IMR-90 (cell line): Measurements from ENCODE around the gene SINHCAF. TPM values are rescaled to one million over a fixed set of nuclear protein-coding genes. Genes with fewer than 3 reads are reported as not detected.

ENCODE experiments used
- ATAC-seq: fragments of 200-7000 bp; cut with Tn5 transposase; 2 replicates; pipeline ENCODE4 v1.9.1; 2020; ENCODE audit warnings: low read depth, mild to moderate bottlenecking, moderate library complexity
- BruUV-seq: library from RNA; stranded (reverse); fragments of 400-500 nt; replicated peaks from 2 replicates; lab custom pipeline; 2021; lab: Mats Ljungman, UMichigan
- CTCF ChIA-PET: fragments of 300-600 bp; formaldehyde crosslinking; extraction: SDS; loops from one replicate; lab custom pipeline; 2021; ENCODE audit warnings: antibody characterized with exemption; lab: Yijun Ruan, JAX
- POLR2A ChIA-PET: fragments of 300-600 bp; sonication (Branson Sonifier 250); formaldehyde crosslinking; loops from one replicate; lab custom pipeline; 2022; ENCODE audit warnings: antibody characterized with exemption; ENCODE audit not compliant: unreplicated experiment; lab: Charles Lee
- DNase-seq: peaks from one replicate; pipeline ENCODE4 v3.0.0; 2013
- H2AFZ ChIP-seq: replicated peaks from 2 replicates; pipeline ENCODE3; 2013; ENCODE audit warnings: low read length, mild to moderate bottlenecking; ENCODE audit not compliant: poor library complexity
- H2AK5ac ChIP-seq: 2 replicates; pipeline ENCODE4 v1.6.1; 2013; ENCODE audit warnings: low read depth, low read length, inconsistent platforms
- H2AK9ac ChIP-seq: replicated peaks from 2 replicates; pipeline ENCODE3; 2013; ENCODE audit warnings: mild to moderate bottlenecking, low read depth, low read length, moderate library complexity; ENCODE audit not compliant: poor library complexity
- H2BK120ac ChIP-seq: 2 replicates; pipeline ENCODE4 v1.6.1; 2013; ENCODE audit warnings: low read depth, low read length, inconsistent platforms
- H2BK15ac ChIP-seq: 3 replicates; pipeline ENCODE4 v1.6.1; 2013; ENCODE audit warnings: low read depth, low read length, inconsistent platforms
- H2BK20ac ChIP-seq: 2 replicates; pipeline ENCODE4 v1.6.1; 2013; ENCODE audit warnings: low read depth, mild to moderate bottlenecking, inconsistent platforms, low read length, moderate library complexity
- H2BK5ac ChIP-seq: 2 replicates; pipeline ENCODE4 v1.6.1; 2013; ENCODE audit warnings: mild to moderate bottlenecking, low read depth, low read length, inconsistent platforms; ENCODE audit not compliant: poor library complexity, severe bottlenecking
- H3K14ac ChIP-seq: replicated peaks from 2 replicates; pipeline ENCODE4 v1.6.1; 2013; ENCODE audit warnings: low read depth, low read length, inconsistent platforms
- H3K18ac ChIP-seq: 2 replicates; pipeline ENCODE4 v1.6.1; 2013; ENCODE audit warnings: low read depth, low read length, control low read depth
- H3K23ac ChIP-seq: 2 replicates; pipeline ENCODE4 v1.6.1; 2013; ENCODE audit warnings: low read depth, low read length, inconsistent platforms
- H3K27ac ChIP-seq: 2 replicates; pipeline ENCODE4 v1.5.1; 2013; ENCODE audit warnings: mild to moderate bottlenecking, control low read depth, low read length; ENCODE audit not compliant: insufficient read depth
- H3K27me3 ChIP-seq: 2 replicates; pipeline ENCODE4 v1.6.1; 2013; ENCODE audit warnings: low read length; ENCODE audit not compliant: control insufficient read depth, insufficient read depth
- H3K36me3 ChIP-seq: 2 replicates; pipeline ENCODE4 v1.6.1; 2013; ENCODE audit warnings: low read length, mixed read lengths; ENCODE audit not compliant: control insufficient read depth, insufficient read depth
- H3K4ac ChIP-seq: 2 replicates; pipeline ENCODE4 v1.6.1; 2013; ENCODE audit warnings: low read depth, low read length, inconsistent platforms
- H3K4me1 ChIP-seq: 2 replicates; pipeline ENCODE4 v1.6.1; 2013; ENCODE audit warnings: low read length, mixed read lengths; ENCODE audit not compliant: control insufficient read depth, insufficient read depth
- H3K4me2 ChIP-seq: 2 replicates; pipeline ENCODE4 v1.6.1; 2013; ENCODE audit warnings: low read depth, mild to moderate bottlenecking, control low read depth, low read length, moderate library complexity
- H3K4me3 ChIP-seq: 2 replicates; pipeline ENCODE4 v1.5.1; 2013; ENCODE audit warnings: low read depth, mild to moderate bottlenecking, control low read depth, low read length, moderate library complexity; ENCODE audit not compliant: insufficient read depth
- H3K56ac ChIP-seq: 2 replicates; pipeline ENCODE4 v1.6.1; 2013; ENCODE audit warnings: low read length, inconsistent platforms; ENCODE audit not compliant: insufficient read depth; ENCODE audit errors: extremely low read depth
- H3K79me1 ChIP-seq, 2 experiments: 2 replicates each; pipeline ENCODE4 v1.6.1; 2013; ENCODE audit warnings: low read length in 2 of 2, inconsistent platforms in 1 of 2, low read depth in 1 of 2
- H3K9ac ChIP-seq: 2 replicates; pipeline ENCODE4 v1.6.1; 2013; ENCODE audit warnings: low read depth, low read length, control low read depth
- H3K9me1 ChIP-seq: 2 replicates; pipeline ENCODE4 v1.6.1; 2013; ENCODE audit warnings: low read length, inconsistent platforms; ENCODE audit not compliant: insufficient read depth
- H3K9me3 ChIP-seq: 2 replicates; pipeline ENCODE4 v1.6.1; 2013; ENCODE audit warnings: low read length; ENCODE audit not compliant: control insufficient read depth, insufficient read depth
- H4K20me1 ChIP-seq: 2 replicates; pipeline ENCODE4 v1.6.1; 2013; ENCODE audit warnings: low read length, inconsistent platforms; ENCODE audit not compliant: insufficient read depth
- H4K5ac ChIP-seq: 2 replicates; pipeline ENCODE4 v1.6.1; 2013; ENCODE audit warnings: mild to moderate bottlenecking, low read depth, low read length, control low read depth
- H4K8ac ChIP-seq, 2 experiments: 2 replicates each; pipeline ENCODE4 v1.6.1; 2013; ENCODE audit warnings: low read depth in 2 of 2, low read length in 2 of 2, control low read depth in 1 of 2, inconsistent platforms in 1 of 2
- H4K91ac ChIP-seq: 2 replicates; pipeline ENCODE4 v1.6.1; 2013; ENCODE audit warnings: low read depth, low read length, inconsistent platforms; ENCODE audit not compliant: insufficient read depth
- BHLHE40 ChIP-seq: fragments of 150-350 bp; IDR thresholded peaks from 2 replicates; pipeline ENCODE4 v1.6.1; 2016; ENCODE audit warnings: mild to moderate bottlenecking, low read depth, low read length
- CEBPB ChIP-seq: IDR thresholded peaks from 2 replicates; pipeline ENCODE4 v1.6.1; 2012; ENCODE audit warnings: low read depth, low read length, improper control_type of control experiment
- CHD1 ChIP-seq: IDR thresholded peaks from 2 replicates; pipeline ENCODE4 v1.6.1; 2012; ENCODE audit warnings: low read depth, low read length, improper control_type of control experiment
- FOS ChIP-seq: fragments of 150-350 bp; IDR thresholded peaks from 2 replicates; pipeline ENCODE4 v1.6.1; 2016; ENCODE audit warnings: low read depth, low read length
- MAFK ChIP-seq: IDR thresholded peaks from 2 replicates; pipeline ENCODE4 v1.6.1; 2012; ENCODE audit warnings: low read depth, low read length, improper control_type of control experiment
- MAZ ChIP-seq: IDR thresholded peaks from 2 replicates; pipeline ENCODE4 v1.6.1; 2012; ENCODE audit warnings: low read depth, mild to moderate bottlenecking, low read length, improper control_type of control experiment, moderate library complexity, borderline replicate concordance
- MXI1 ChIP-seq: IDR thresholded peaks from 2 replicates; pipeline ENCODE4 v1.6.1; 2012; ENCODE audit warnings: low read depth, mild to moderate bottlenecking, low read length, moderate library complexity, borderline replicate concordance
- NFE2L2 ChIP-seq: fragments of 150-350 bp; IDR thresholded peaks from 2 replicates; pipeline ENCODE4 v1.6.1; 2016; ENCODE audit warnings: low read depth, mild to moderate bottlenecking, low read length
- POLR2A ChIP-seq: IDR thresholded peaks from 2 replicates; pipeline ENCODE4 v1.6.1; 2012; ENCODE audit warnings: mild to moderate bottlenecking, low read depth, low read length
- RAD21 ChIP-seq: IDR thresholded peaks from 2 replicates; pipeline ENCODE4 v1.6.1; 2012; ENCODE audit warnings: low read length, improper control_type of control experiment
- RFX5 ChIP-seq: IDR thresholded peaks from 2 replicates; pipeline ENCODE4 v1.8.0; 2012; ENCODE audit warnings: low read depth, mild to moderate bottlenecking, low read length, moderate library complexity
- SMC3 ChIP-seq: fragments of 150-350 bp; IDR thresholded peaks from 2 replicates; pipeline ENCODE4 v1.6.1; 2016; ENCODE audit warnings: low read depth, mild to moderate bottlenecking, antibody characterized with exemption, low read length, moderate library complexity
- WGBS, 2 experiments: methylation state at CpG; one replicate each; pipeline versions ENCODE4 v1.1.5 to v1.1.7; 2013; ENCODE audit warnings: missing lambda C conversion rate in 2 of 2; ENCODE audit not compliant: insufficient read length in 1 of 2; ENCODE audit errors: extremely low coverage in 2 of 2; 5-methylcytosine and 5-hydroxymethylcytosine counted together
- dilution Hi-C: fragments of 300-500 bp; cut with HindIII; formaldehyde crosslinking; loops from one replicate; pipeline ENCODE4 v1.14.3; 2018; ENCODE audit warnings: low sequenced_read_pairs; ENCODE audit not compliant: unreplicated experiment
- in situ Hi-C: fragments of 300-500 bp; cut with MboI; formaldehyde crosslinking; loops from 3 replicates; pipeline ENCODE4 v1.14.3; 2019; ENCODE audit warnings: low sequenced_read_pairs, inconsistent platforms, mixed read lengths
- intact Hi-C: fragments of 100-400 bp; cut with micrococcal nuclease; formaldehyde crosslinking; loops from 2 replicates; pipeline ENCODE4 v1.10.0; 2022
- polyA plus RNA-seq, 3 experiments: library from polyadenylated mRNA; depleted of rRNA; stranded (reverse); fragments of >200 nt; gene quantifications; 2 replicates each; pipeline ENCODE4 v1.2.3, GENCODE V29; 2012; ENCODE audit warnings: low replicate concordance in 1 of 3
- total RNA-seq: library from RNA; depleted of rRNA; stranded (reverse); fragments of >200 nt; gene quantifications from 2 replicates; pipeline ENCODE4 v1.2.3, GENCODE V29; 2012
- TF ChIP-seq, protein P1 (sequence below): fragments of 150-350 bp; IDR thresholded peaks from 2 replicates; pipeline ENCODE4 v1.6.1; 2016; ENCODE audit warnings: low read depth, mild to moderate bottlenecking, low read length, moderate library complexity, borderline replicate concordance
- TF ChIP-seq, protein P2 (sequence below): fragments of 150-350 bp; IDR thresholded peaks from 2 replicates; pipeline ENCODE4 v1.6.1; 2017; ENCODE audit warnings: mild to moderate bottlenecking, antibody characterized with exemption, low read length, low read depth
- TF ChIP-seq, protein P3 (sequence below): conservative IDR thresholded peaks from 2 replicates; pipeline ENCODE4 v1.5.1; 2012; ENCODE audit warnings: mild to moderate bottlenecking, low read depth, low read length, improper control_type of control experiment

Gene SINHCAF
- total and polyA plus RNA-seq, 2 of the 4 experiments (the other 2 are of a cell fraction) = 21.6 to 30.8 TPM

DNA sequence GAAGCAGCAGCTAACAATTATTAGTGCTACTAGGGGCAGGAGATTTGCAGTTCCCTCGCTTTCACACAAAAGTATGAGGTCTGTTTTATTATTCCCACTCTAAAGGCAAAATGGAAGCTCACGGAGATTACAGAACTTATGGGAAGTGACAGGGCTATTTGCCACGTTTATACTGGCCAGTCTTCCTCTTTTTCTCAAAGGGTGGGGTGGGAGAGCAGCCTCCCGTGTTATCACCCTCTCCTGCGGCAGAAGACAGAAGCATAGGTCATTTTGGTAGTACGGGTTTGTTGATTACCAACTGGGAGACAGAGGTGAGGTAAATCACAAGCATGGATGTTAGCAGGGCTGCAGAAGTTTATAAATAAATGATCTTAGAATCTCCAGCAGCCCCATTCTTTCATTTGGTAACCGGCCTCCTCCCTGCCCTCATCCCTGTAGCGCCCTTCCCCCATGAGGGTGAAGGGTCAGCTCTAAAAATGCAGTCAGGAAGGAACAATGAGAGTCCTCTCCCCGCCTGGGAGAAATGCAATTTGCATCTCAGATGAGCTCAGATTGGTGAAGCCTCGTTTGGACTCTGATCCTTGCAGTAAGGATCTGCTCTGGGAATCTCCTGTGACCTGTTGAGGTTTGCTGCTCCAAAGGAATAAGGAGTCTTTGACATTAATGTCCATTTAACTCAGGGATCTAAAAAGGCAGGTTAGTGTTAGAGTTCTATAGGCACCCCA lies 44.7 kb upstream of the SINHCAF start:
- H4K91ac ChIP-seq = peak overlapping the region; percentile 55; the same call in 1 of the 2 replicates
- no TSS peak for BruUV-seq
- peak overlapping the region; percentile 40 to 74; a peak in 3 of 4 replicates for H4K8ac ChIP-seq
- H3K23ac ChIP-seq = peak overlapping the region; percentile 65
- H3K4ac ChIP-seq = peak overlapping the region; percentile 60
- H2BK120ac ChIP-seq = peak overlapping the region; percentile 61
- intact Hi-C loops = no loop called here
- peak overlapping the region; percentile 47 for H3K4me2 ChIP-seq
- no peak overlapping the region for H3K27ac ChIP-seq
- H3K9me1 ChIP-seq = 0 out of 2 replicates have a peak, but pooled peaks cover 12% of the 10 kb centered on the region
- ATAC-seq (peak; percentile 46), DNase-seq (no peak)
- peak overlapping the region; percentile 52; the same call in 1 of the 2 replicates for H3K14ac ChIP-seq
- no peak overlapping the region for H3K56ac ChIP-seq
- ChIA-PET POLR2A (no interaction called here), CTCF (no interaction called here)
- no peak overlapping the region for H2AK5ac ChIP-seq
- H2BK20ac ChIP-seq = peak overlapping the region; percentile 5; the same call in 1 of the 2 replicates
- H3K79me1 ChIP-seq = no peaks in the 10 kb centered on the region
- H3K9ac ChIP-seq = no peak overlapping the region
- H3K18ac ChIP-seq = 0 out of 2 replicates have a peak overlapping the region, but pooled peaks have one; percentile 51
- peak overlapping the region; percentile 40 for H2AK9ac ChIP-seq
- peaks cover 15% of the 10 kb centered on the region for H3K4me1 ChIP-seq
- no peak overlapping the region for H2BK15ac ChIP-seq
- H3K4me3 ChIP-seq = no peak overlapping the region
- in situ Hi-C loops = no loop called here
- no CpG with 5 or more reads among the region's 10 CpGs for WGBS, 2 experiments
- no peaks in the 10 kb centered on the region for H3K36me3 ChIP-seq
- H3K9me3 ChIP-seq = no peaks in the 10 kb centered on the region
- H4K5ac ChIP-seq = peak overlapping the region; percentile 78
- dilution Hi-C loops = no loop called here
- no peaks in the 10 kb centered on the region for H3K27me3 ChIP-seq
- H4K20me1 ChIP-seq = no peaks in the 10 kb centered on the region
- peak overlapping the region; percentile 79 for H2AFZ ChIP-seq
- no peak overlapping the region for H2BK5ac ChIP-seq
- TF ChIP-seq BHLHE40 = no peak
- TF ChIP-seq RAD21 = no peak
- TF ChIP-seq NFE2L2 = no peak
- TF ChIP-seq SMC3 = no peak
- TF ChIP-seq, protein P1, sequence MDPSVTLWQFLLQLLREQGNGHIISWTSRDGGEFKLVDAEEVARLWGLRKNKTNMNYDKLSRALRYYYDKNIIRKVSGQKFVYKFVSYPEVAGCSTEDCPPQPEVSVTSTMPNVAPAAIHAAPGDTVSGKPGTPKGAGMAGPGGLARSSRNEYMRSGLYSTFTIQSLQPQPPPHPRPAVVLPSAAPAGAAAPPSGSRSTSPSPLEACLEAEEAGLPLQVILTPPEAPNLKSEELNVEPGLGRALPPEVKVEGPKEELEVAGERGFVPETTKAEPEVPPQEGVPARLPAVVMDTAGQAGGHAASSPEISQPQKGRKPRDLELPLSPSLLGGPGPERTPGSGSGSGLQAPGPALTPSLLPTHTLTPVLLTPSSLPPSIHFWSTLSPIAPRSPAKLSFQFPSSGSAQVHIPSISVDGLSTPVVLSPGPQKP = no peak
- TF ChIP-seq, protein P2, sequence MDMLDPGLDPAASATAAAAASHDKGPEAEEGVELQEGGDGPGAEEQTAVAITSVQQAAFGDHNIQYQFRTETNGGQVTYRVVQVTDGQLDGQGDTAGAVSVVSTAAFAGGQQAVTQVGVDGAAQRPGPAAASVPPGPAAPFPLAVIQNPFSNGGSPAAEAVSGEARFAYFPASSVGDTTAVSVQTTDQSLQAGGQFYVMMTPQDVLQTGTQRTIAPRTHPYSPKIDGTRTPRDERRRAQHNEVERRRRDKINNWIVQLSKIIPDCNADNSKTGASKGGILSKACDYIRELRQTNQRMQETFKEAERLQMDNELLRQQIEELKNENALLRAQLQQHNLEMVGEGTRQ = no peak
- no peak for TF ChIP-seq CHD1
- no peak for TF ChIP-seq CEBPB
- TF ChIP-seq FOS = no peak
- TF ChIP-seq MXI1 = no peak
- TF ChIP-seq, protein P3, sequence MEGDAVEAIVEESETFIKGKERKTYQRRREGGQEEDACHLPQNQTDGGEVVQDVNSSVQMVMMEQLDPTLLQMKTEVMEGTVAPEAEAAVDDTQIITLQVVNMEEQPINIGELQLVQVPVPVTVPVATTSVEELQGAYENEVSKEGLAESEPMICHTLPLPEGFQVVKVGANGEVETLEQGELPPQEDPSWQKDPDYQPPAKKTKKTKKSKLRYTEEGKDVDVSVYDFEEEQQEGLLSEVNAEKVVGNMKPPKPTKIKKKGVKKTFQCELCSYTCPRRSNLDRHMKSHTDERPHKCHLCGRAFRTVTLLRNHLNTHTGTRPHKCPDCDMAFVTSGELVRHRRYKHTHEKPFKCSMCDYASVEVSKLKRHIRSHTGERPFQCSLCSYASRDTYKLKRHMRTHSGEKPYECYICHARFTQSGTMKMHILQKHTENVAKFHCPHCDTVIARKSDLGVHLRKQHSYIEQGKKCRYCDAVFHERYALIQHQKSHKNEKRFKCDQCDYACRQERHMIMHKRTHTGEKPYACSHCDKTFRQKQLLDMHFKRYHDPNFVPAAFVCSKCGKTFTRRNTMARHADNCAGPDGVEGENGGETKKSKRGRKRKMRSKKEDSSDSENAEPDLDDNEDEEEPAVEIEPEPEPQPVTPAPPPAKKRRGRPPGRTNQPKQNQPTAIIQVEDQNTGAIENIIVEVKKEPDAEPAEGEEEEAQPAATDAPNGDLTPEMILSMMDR = no peak
- TF ChIP-seq MAFK = no peak
- TF ChIP-seq RFX5 = no peak
- no peak for TF ChIP-seq POLR2A
- no peak for TF ChIP-seq MAZ
